Trophoblast cell (in vitro differentiated cells and primary cell): ENCODE measurements around the gene TXNRD2.

Experiments used
- DNase-seq, 2 donors: peaks; one replicate each; pipeline ENCODE4 v3.0.0-alpha.2; 2016
- H2AFZ ChIP-seq: 2 replicates; pipeline ENCODE4 v1.6.1; 2013; ENCODE audit warnings: low read length, moderate library complexity, mild to moderate bottlenecking; ENCODE audit not compliant: insufficient read depth, poor library complexity
- H2AK5ac ChIP-seq: 2 replicates; pipeline ENCODE4 v1.6.1; 2013; ENCODE audit warnings: mild to moderate bottlenecking, low read length
- H2BK120ac ChIP-seq: 2 replicates; pipeline ENCODE4 v1.6.1; 2013; ENCODE audit warnings: low read length, mild to moderate bottlenecking, moderate library complexity; ENCODE audit not compliant: insufficient read depth, poor library complexity
- H2BK12ac ChIP-seq: 2 replicates; pipeline ENCODE4 v1.6.1; 2013; ENCODE audit warnings: mild to moderate bottlenecking, low read length, moderate library complexity
- H2BK5ac ChIP-seq: 2 replicates; pipeline ENCODE4 v1.6.1; 2013; ENCODE audit warnings: low read length, low read depth, moderate library complexity, mild to moderate bottlenecking; ENCODE audit not compliant: poor library complexity
- H3K14ac ChIP-seq: 2 replicates; pipeline ENCODE4 v1.6.1; 2013; ENCODE audit warnings: mild to moderate bottlenecking, low read length
- H3K18ac ChIP-seq: 2 replicates; pipeline ENCODE4 v1.6.1; 2013; ENCODE audit warnings: mild to moderate bottlenecking, low read length
- H3K23ac ChIP-seq: 2 replicates; pipeline ENCODE4 v1.6.1; 2013; ENCODE audit warnings: low read length
- H3K27ac ChIP-seq: 2 replicates; pipeline ENCODE4 v1.5.1; 2013; ENCODE audit warnings: low read depth, mild to moderate bottlenecking, inconsistent platforms, low read length, moderate library complexity
- H3K27me3 ChIP-seq: 2 replicates; pipeline ENCODE4 v1.6.1; 2013; ENCODE audit warnings: inconsistent platforms, mild to moderate bottlenecking, low read length, moderate library complexity; ENCODE audit not compliant: insufficient read depth
- H3K36me3 ChIP-seq, 2 experiments: 1 replicate in 1 of 2; 2 replicates in 1 of 2; pipeline ENCODE4 v1.6.1; 2013; ENCODE audit warnings: low read length in 2 of 2, mild to moderate bottlenecking in 2 of 2, moderate library complexity in 1 of 2; ENCODE audit not compliant: insufficient read depth in 2 of 2, control insufficient read depth in 1 of 2
- H3K4ac ChIP-seq: 2 replicates; pipeline ENCODE4 v1.6.1; 2013; ENCODE audit warnings: low read depth, mild to moderate bottlenecking, low read length, moderate library complexity
- H3K4me1 ChIP-seq, 2 experiments: 1 replicate in 1 of 2; 2 replicates in 1 of 2; pipeline ENCODE4 v1.6.1; 2013; ENCODE audit warnings: low read length in 2 of 2, mild to moderate bottlenecking in 2 of 2, moderate library complexity in 1 of 2; ENCODE audit not compliant: insufficient read depth in 2 of 2, control insufficient read depth in 1 of 2
- H3K4me2 ChIP-seq: 2 replicates; pipeline ENCODE4 v1.6.1; 2013; ENCODE audit warnings: inconsistent platforms, mild to moderate bottlenecking, low read length, moderate library complexity
- H3K4me3 ChIP-seq: 2 replicates; pipeline ENCODE4 v1.5.1; 2013; ENCODE audit warnings: mild to moderate bottlenecking, low read depth, low read length, inconsistent platforms
- H3K79me1 ChIP-seq: one replicate; pipeline ENCODE4 v1.6.1; 2013; ENCODE audit warnings: low read length
- H3K79me2 ChIP-seq: 2 replicates; pipeline ENCODE4 v1.6.1; 2013; ENCODE audit warnings: low read length, mild to moderate bottlenecking; ENCODE audit not compliant: control insufficient read depth, insufficient read depth, poor library complexity
- H3K9ac ChIP-seq: 2 replicates; pipeline ENCODE4 v1.6.1; 2013; ENCODE audit warnings: mild to moderate bottlenecking, low read length
- H3K9me3 ChIP-seq: 2 replicates; pipeline ENCODE4 v1.6.1; 2013; ENCODE audit warnings: low read depth, mild to moderate bottlenecking, control low read depth, inconsistent platforms, low read length; ENCODE audit not compliant: insufficient read depth
- H4K12ac ChIP-seq: 2 replicates; pipeline ENCODE4 v1.6.1; 2013; ENCODE audit warnings: low read depth, mild to moderate bottlenecking, low read length, moderate library complexity
- H4K8ac ChIP-seq: 2 replicates; pipeline ENCODE4 v1.6.1; 2013; ENCODE audit warnings: low read depth, mild to moderate bottlenecking, low read length, moderate library complexity
- H4K91ac ChIP-seq: one replicate; pipeline ENCODE4 v1.6.1; 2013; ENCODE audit warnings: low read depth, mild to moderate bottlenecking, low read length, moderate library complexity
- WGBS: extraction: QIAGEN DNeasy Blood & Tissue Kit; methylation state at CpG from one replicate; pipeline ENCODE4 v1.1.7; 2013; ENCODE audit warnings: missing lambda C conversion rate; ENCODE audit not compliant: insufficient read length, insufficient coverage; ENCODE audit errors: extremely low coverage; 5-methylcytosine and 5-hydroxymethylcytosine counted together

TXNRD2 gene

GRCh38 chr22:19854778-19855503 lies 86.7 kb downstream of the TXNRD2 start, which contains the start of the genes GNB1L and RTL10:
Gene GNB1L (minus strand): TSS chr22:19854874. CDS start chr22:19821355, 33,519 bp downstream.
Gene RTL10 (minus strand): TSS chr22:19854874. CDS start chr22:19852261, 2,613 bp downstream.
- H3K4me1 ChIP-seq: peaks cover 33 to 43% of the 10 kb centered on the region in 2 experiments
- no CpG with 5 or more reads among the region's 81 CpGs for WGBS
- DNase-seq: peak; percentile 96 to 99

GRCh38 chr22:19853879-19854777 lies 87.5 kb downstream of the TXNRD2 start:
- H3K4me2 ChIP-seq: peak overlapping the region; percentile 77
- no CpG with 5 or more reads among the region's 49 CpGs for WGBS
- peak overlapping the region; percentile 90 for H2AFZ ChIP-seq
- H3K4me3 ChIP-seq: peak overlapping the region; percentile 85
- H3K9ac ChIP-seq: peak overlapping the region; percentile 76
- H3K27me3 ChIP-seq: no peaks in the 10 kb centered on the region
- no peak for DNase-seq
- peak overlapping the region; percentile 94 for H3K18ac ChIP-seq
- H2BK12ac ChIP-seq: peak overlapping the region; percentile 12
- no peaks in the 10 kb centered on the region for H3K9me3 ChIP-seq
- peak overlapping the region; percentile 84 for H2AK5ac ChIP-seq
- peaks cover 32% of the 10 kb centered on the region for H3K79me1 ChIP-seq
- H3K4ac ChIP-seq: peak overlapping the region; percentile 54
- H3K36me3 ChIP-seq: peaks cover 20 to 27% of the 10 kb centered on the region in 2 experiments
- peak overlapping the region; percentile 92 for H4K91ac ChIP-seq
- peaks cover 33 to 44% of the 10 kb centered on the region in 2 experiments for H3K4me1 ChIP-seq
- H2BK120ac ChIP-seq: peak overlapping the region; percentile 88
- peak overlapping the region; percentile 86 for H2BK5ac ChIP-seq
- peak overlapping the region; percentile 90 for H4K8ac ChIP-seq
- peak overlapping the region; percentile 95 for H3K14ac ChIP-seq
- H3K79me2 ChIP-seq: peaks cover 34% of the 10 kb centered on the region
- peak overlapping the region; percentile 80 for H3K27ac ChIP-seq
- peak overlapping the region; percentile 78 for H4K12ac ChIP-seq
- no peak overlapping the region for H3K23ac ChIP-seq

More at GRCh38 chr22:19854778-19855503, 86.7 kb downstream of the TXNRD2 start, which contains the start of the genes GNB1L and RTL10:
- peak within 1 kb of the TSS; percentile 85 for H3K9ac ChIP-seq
- peak within 1 kb of the TSS; percentile 94 for H3K18ac ChIP-seq
- H3K36me3 ChIP-seq: peaks cover 20 to 27% of the 10 kb centered on the region in 2 experiments
- peak within 1 kb of the TSS; percentile 65 for H3K4ac ChIP-seq
- peak within 1 kb of the TSS; percentile 95 for H3K14ac ChIP-seq
- H2AFZ ChIP-seq: peak within 1 kb of the TSS; percentile 90
- peak within 1 kb of the TSS; percentile 86 for H2BK5ac ChIP-seq
- H3K27ac ChIP-seq: peak within 1 kb of the TSS; percentile 80
- H2AK5ac ChIP-seq: peak within 1 kb of the TSS; percentile 84
- H3K23ac ChIP-seq: no peak within 1 kb of the TSS
- peak within 1 kb of the TSS; percentile 87 for H3K4me3 ChIP-seq
- no peaks in the 10 kb centered on the region for H3K9me3 ChIP-seq
- H4K8ac ChIP-seq: peak within 1 kb of the TSS; percentile 90
- H3K79me1 ChIP-seq: peaks cover 32% of the 10 kb centered on the region
- H4K12ac ChIP-seq: peak within 1 kb of the TSS; percentile 94
- peak within 1 kb of the TSS; percentile 12 for H2BK12ac ChIP-seq
- no peaks in the 10 kb centered on the region for H3K27me3 ChIP-seq
- peak within 1 kb of the TSS; percentile 88 for H2BK120ac ChIP-seq
- H4K91ac ChIP-seq: peak within 1 kb of the TSS; percentile 92
- H3K79me2 ChIP-seq: peaks cover 34% of the 10 kb centered on the region
- H3K4me2 ChIP-seq: peak within 1 kb of the TSS; percentile 87

- H3K36me3 ChIP-seq: peaks cover 22 to 27% of the 10 kb centered on the region in 2 experiments
- H3K4me3 ChIP-seq: peak overlapping the region; percentile 85
- H3K27me3 ChIP-seq: no peaks in the 10 kb centered on the region
- H4K8ac ChIP-seq: no peak overlapping the region
- H3K4me2 ChIP-seq: peak overlapping the region; percentile 77
- peak overlapping the region; percentile 95 for H3K14ac ChIP-seq
- no peak overlapping the region for H4K91ac ChIP-seq
- no peak overlapping the region for H2BK5ac ChIP-seq
- H3K4me1 ChIP-seq: peaks cover 38 to 51% of the 10 kb centered on the region in 2 experiments
- no peak overlapping the region for H4K12ac ChIP-seq
- H3K23ac ChIP-seq: no peak overlapping the region
- H2BK120ac ChIP-seq: no peak overlapping the region
- DNase-seq: peak in 1 of 2 donors; percentile 18
- H3K9me3 ChIP-seq: no peaks in the 10 kb centered on the region
- H3K9ac ChIP-seq: peak overlapping the region; percentile 76
- peaks cover 37% of the 10 kb centered on the region for H3K79me2 ChIP-seq
- no peak overlapping the region for H3K27ac ChIP-seq
- H3K18ac ChIP-seq: peak overlapping the region; percentile 2
- no peak overlapping the region for H2BK12ac ChIP-seq
- no CpG with 5 or more reads among the region's 11 CpGs for WGBS
- peaks cover 37% of the 10 kb centered on the region for H3K79me1 ChIP-seq
- H2AFZ ChIP-seq: no peak overlapping the region
- peak overlapping the region; percentile 84 for H2AK5ac ChIP-seq
- peak overlapping the region; percentile 54 for H3K4ac ChIP-seq
These were observed 88.3 kb downstream of the TXNRD2 start for GRCh38 chr22:19853058-19853878.
